ENCODE data around the gene KRTAP3-2.

KRTAP3-2 gene

DNA sequence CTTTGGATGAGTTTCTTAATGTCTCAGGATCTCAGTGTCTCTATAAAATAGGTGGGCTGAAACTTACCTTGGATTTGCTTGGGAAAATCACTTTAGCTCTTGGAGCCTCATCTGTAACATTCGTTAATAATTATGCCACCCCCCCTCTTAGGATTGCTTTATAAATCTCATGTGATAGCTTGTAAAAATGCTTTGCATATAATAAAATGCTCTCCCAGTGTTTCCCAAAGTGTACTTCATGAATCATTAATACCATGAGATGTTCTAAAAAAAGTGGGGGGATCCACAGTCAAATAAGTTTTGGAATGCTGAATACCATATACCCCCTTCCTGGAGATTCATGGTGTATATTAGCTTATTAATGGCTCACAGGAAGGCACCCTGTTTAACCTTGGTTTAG is 38.1 kb downstream of the KRTAP3-2 start:
- DNase-seq, result no peak

GRCh38 chr17:40960144-40960543 is 39.6 kb downstream of the KRTAP3-2 start:
- DNase-seq, result no peak

GRCh38 chr17:40958086-40958953 is 41.4 kb downstream of the KRTAP3-2 start:
- DNase-seq, result no peak

GRCh38 chr17:40956401-40957254 is 43.1 kb downstream of the KRTAP3-2 start:
- no peak for DNase-seq

GRCh38 chr17:40953881-40954280 is 45.8 kb downstream of the KRTAP3-2 start:
- DNase-seq, result no peak

- DNase-seq, result no peak
Observed at GRCh38 chr17:40952661-40953060, 47.0 kb downstream of the KRTAP3-2 start.

DNA sequence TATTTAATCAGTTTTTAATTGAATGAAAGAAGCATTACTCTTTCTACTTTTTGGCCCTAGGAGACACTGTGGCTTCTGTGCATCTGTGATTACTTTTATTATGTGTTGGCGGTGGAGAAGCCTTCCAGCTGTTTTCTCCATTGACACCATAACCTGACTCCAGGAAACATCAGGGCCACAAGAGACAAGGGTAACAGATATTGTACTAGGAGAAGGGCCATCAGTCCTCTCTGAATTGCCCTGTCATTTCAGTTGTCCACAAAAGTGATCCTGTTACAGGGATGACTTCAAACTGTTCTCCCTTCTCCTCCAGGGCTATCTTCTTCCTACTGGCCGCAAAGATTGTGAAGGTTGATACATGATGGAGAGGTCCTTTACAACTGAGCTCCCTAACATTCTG is 47.6 kb downstream of the KRTAP3-2 start:
- DNase-seq, result no peak

DNA sequence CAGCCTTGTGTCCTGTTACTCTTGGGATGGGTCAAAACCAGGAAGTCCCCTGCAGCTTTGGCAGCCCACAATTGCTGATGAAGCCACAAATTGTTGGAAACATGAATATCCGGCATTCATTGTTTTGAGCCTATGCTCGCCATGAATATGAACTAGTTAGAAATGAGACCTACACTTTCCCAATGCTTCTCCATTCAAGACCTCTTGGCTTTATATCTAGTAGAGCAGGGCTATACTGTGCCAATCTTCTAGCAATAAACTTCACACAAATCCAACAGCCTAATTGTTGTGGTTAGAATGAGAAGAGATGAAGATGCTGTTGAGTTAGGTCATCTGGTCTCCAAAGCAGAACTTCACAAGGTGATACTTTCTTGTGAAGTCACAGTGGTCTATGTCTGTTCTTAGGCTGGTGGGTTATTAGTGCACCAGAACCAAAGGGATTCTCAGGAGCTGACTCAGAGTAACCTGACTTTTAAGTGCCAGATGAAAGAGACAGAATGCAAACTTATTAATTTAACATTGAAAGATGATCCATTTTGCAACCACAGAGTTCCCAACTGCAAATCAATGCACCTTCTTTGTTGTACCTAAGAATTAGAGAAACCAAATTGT is 48.6 kb downstream of the KRTAP3-2 start:
- DNase-seq, result no peak

DNA sequence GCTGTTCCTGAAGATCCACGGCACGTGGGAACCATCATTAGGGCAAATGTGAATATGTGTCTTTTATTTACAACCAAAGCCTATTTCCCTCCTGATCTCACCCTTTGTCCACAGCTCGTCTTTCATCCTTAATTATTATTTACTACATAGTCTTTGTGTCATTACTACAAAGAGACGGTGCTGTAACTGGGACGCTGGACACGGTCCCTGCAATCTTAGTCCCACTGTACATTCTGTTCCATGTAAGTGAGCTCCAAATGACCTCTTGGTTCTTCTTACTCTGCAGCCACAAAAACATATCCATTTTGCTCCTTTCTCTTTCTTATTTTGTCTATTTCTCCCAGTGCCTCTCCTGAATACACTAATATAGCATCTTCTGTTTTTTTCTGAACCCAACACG is 49.5 kb downstream of the KRTAP3-2 start:
- no peak for DNase-seq

DNA sequence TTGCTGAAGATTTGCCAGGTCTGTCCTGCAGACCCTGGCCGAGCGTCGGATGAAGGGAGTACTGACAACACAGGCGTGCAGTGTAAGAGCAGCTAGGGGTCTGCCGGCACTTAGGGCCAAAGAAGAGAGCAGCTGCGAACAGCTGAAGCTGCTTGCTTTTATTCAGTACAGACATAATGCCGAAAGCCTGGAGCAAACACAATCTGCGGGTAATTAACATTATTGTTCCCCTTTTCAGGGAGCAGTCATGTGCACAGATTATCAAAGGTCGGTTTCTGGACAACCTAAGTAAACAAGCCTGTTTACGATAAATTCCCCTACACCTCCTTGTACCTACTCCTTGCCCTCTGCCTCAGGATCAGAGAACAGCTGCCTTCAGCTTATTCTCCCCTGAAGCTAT is 50.3 kb downstream of the KRTAP3-2 start:
- no peak for DNase-seq
